Subcutaneous adipose tissue (tissue), 4 donors: ENCODE data around the gene ZNF688. TPM values are rescaled to one million over a fixed set of nuclear protein-coding genes. Genes with fewer than 3 reads are reported as not detected.

Experiments
- total RNA-seq, 4 donors: library from RNA; depleted of rRNA; stranded (reverse); fragments of >200 nt; gene quantifications; one replicate each; pipeline ENCODE4 v1.1.0, GENCODE V29; 2016
- TF ChIP-seq, protein P1 (sequence below): fragments of 450-650 bp; IDR thresholded peaks from one replicate; pipeline ENCODE4 v1.5.1; 2016; ENCODE audit warnings: low read depth, mild to moderate bottlenecking, control low read depth, antibody characterized with exemption, moderate library complexity

The ZNF688 gene
- total RNA-seq, result 10 to 100 TPM; 15.1 to 24.7 (median 17.0) TPM

- TF ChIP-seq, protein P1, sequence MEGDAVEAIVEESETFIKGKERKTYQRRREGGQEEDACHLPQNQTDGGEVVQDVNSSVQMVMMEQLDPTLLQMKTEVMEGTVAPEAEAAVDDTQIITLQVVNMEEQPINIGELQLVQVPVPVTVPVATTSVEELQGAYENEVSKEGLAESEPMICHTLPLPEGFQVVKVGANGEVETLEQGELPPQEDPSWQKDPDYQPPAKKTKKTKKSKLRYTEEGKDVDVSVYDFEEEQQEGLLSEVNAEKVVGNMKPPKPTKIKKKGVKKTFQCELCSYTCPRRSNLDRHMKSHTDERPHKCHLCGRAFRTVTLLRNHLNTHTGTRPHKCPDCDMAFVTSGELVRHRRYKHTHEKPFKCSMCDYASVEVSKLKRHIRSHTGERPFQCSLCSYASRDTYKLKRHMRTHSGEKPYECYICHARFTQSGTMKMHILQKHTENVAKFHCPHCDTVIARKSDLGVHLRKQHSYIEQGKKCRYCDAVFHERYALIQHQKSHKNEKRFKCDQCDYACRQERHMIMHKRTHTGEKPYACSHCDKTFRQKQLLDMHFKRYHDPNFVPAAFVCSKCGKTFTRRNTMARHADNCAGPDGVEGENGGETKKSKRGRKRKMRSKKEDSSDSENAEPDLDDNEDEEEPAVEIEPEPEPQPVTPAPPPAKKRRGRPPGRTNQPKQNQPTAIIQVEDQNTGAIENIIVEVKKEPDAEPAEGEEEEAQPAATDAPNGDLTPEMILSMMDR, result no peak
Measured at GRCh38 chr16:30571445-30572322, at the start of gene ZNF688. Gene ZNF688, minus strand, starts transcription at chr16:30571714. Its CDS starts 85 bp downstream, at chr16:30571629.

DNA sequence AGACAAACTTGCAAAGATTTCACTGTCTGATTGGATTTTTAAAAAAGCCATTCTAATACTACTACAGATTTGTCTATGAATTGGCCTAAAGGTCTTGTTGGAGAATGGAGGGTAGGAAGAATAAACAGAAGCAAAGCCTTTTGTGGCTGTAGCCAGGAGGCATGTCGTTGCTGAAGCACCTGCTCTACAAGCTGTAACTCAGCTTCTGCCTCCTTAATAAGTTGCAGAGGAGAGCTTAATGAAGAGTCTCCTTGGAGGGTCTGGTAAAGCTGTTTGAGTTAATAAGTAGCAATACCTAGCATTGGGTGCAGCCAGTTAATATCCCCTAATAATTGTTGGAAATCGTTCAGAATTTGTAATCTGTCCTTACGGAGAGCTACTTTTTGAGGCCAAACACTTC lies 48.7 kb upstream of the ZNF688 start:
- TF ChIP-seq, protein P1, result no peak

- TF ChIP-seq, protein P1, result no peak
Measured at GRCh38 chr16:30619638-30620037, 48.1 kb upstream of the ZNF688 start.

- TF ChIP-seq, protein P1, result no peak
Measured at GRCh38 chr16:30619202-30619601, 47.7 kb upstream of the ZNF688 start.

- TF ChIP-seq, protein P1, result no peak
Measured at GRCh38 chr16:30615358-30616091, 44.0 kb upstream of the ZNF688 start.

DNA sequence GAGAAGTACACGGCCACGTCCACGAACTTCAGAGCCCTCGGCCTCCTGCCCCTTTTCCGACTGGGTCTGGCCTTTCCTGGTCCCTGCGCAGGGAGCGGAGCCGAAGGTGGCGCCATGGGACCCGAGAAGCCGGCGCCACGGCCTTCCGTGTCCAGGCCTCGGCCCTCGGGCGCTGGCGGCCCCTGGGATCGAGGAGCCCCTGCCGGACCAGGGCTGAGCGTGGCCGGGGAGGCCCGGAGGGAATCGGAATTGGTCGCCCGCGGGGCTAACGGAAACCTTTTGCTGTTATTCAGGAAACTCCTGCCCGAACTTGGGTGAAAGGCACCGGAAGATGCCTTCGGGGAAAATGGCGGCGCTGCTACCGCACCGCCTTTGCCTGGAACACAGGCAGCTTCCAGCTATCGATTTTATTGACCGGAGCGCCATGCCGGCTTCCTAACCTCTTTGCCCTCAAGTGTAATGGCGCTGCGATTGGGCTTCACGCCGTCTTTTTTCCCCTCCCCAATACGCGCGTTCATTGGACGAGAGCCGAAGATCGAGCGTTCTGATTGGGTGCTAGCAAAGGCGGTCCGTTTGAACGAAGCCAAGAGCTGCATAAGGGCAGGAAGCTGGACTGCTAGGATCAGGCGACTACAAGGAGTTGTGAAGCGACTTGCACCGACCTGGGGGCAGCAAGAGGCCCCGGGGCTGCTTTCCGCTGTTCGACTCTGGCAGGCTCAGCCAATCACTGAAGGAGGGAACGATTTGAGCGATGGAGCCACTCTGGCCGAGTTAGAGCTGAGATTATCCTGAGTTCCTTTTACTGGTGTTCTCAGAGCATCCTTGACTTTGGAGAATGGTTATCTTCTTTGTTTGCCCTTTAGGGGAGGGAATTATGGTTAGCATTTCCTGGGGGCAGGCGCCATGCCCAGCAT lies 38.7 kb upstream of the ZNF688 start, which contains the start of gene ZNF689:
Gene ZNF689 (minus strand): TSS at position 464 of the 914 bp plus-strand sequence. CDS start 348 bp downstream, at position 116.
- TF ChIP-seq, protein P1, result no peak
